HL-60 (cell line): ENCODE measurements around the gene UNC13D.

Source experiments
- CTCF ChIP-seq: IDR thresholded peaks from one replicate; pipeline ENCODE4 v1.5.1; 2011; ENCODE audit warnings: low read length, control low read depth, inconsistent platforms; ENCODE audit not compliant: insufficient read depth
- GABPA ChIP-seq: IDR thresholded peaks from 2 replicates; pipeline ENCODE4 v1.6.1; 2012; ENCODE audit warnings: low read depth
- POLR2AphosphoS5 ChIP-seq: IDR thresholded peaks from 2 replicates; pipeline ENCODE4 v1.6.1; 2012; ENCODE audit warnings: low read depth
- REST ChIP-seq: IDR thresholded peaks from 2 replicates; pipeline ENCODE4 v1.6.1; 2012; ENCODE audit warnings: low read depth; ENCODE audit not compliant: insufficient replicate concordance

- TF ChIP-seq REST = no peak
- TF ChIP-seq CTCF = no peak
- TF ChIP-seq POLR2AphosphoS5 = no peak
- TF ChIP-seq GABPA = no peak
Observed at GRCh38 chr17:75881678-75882454, 37.7 kb upstream of the UNC13D start.
